Peyer's patch (tissue), 4 donors: ENCODE measurements around the gene CKAP2L. TPM values are rescaled to one million over a fixed set of nuclear protein-coding genes. Genes with fewer than 3 reads are reported as not detected.

Source experiments
- DNase-seq, 3 donors: peaks; one replicate each; pipeline ENCODE4 v3.0.0-alpha.2; 2017 to 2019
- H3K27ac ChIP-seq, 4 donors: fragments of 200-600 bp; sonication (generic); one replicate each; pipeline ENCODE4 v1.5.1; 2016 to 2019
- H3K27me3 ChIP-seq, 2 donors: fragments of 200-600 bp; sonication (generic); one replicate each; pipeline ENCODE4 v1.5.1; 2019
- H3K36me3 ChIP-seq, 3 donors: fragments of 200-600 bp; sonication (generic); one replicate each; pipeline ENCODE4 v1.5.1; 2016 to 2019
- H3K4me1 ChIP-seq, 4 donors: fragments of 200-600 bp; sonication (generic); one replicate each; pipeline ENCODE4 v1.5.1; 2016 to 2019
- H3K4me3 ChIP-seq, 4 donors: fragments of 200-600 bp; sonication (generic); 1 replicate in 3 of 4; 2 replicates in 1 of 4; pipeline ENCODE4 v1.5.1; 2016 to 2019; ENCODE audit warnings: mild to moderate bottlenecking in 1 of 4
- H3K9me3 ChIP-seq, 4 donors: fragments of 200-600 bp; sonication (generic); one replicate each; pipeline ENCODE4 v1.5.1; 2016 to 2019; ENCODE audit warnings: mild to moderate bottlenecking in 1 of 4
- POLR2A ChIP-seq, 2 donors: fragments of 450-650 bp; IDR thresholded peaks; one replicate each; pipeline ENCODE4 v1.5.1; 2017; ENCODE audit warnings: antibody characterized with exemption in 2 of 2, mild to moderate bottlenecking in 2 of 2, moderate library complexity in 2 of 2
- total RNA-seq, 4 donors: library from RNA; depleted of rRNA; stranded (reverse); fragments of >200 nt; gene quantifications; one replicate each; pipeline ENCODE4 v1.1.0, GENCODE V29; 2016
- TF ChIP-seq, protein P1 (sequence below), 6 experiments: fragments of 450-650 bp in 4 of 6; fragments of 200-600 bp in 2 of 6; sonication (generic) in 1 of 6; IDR thresholded peaks; one replicate each; pipeline ENCODE4 v1.5.1; 2017 to 2019; ENCODE audit warnings: antibody characterized with exemption in 6 of 6, mild to moderate bottlenecking in 3 of 6, moderate library complexity in 1 of 6

Gene CKAP2L
- total RNA-seq, 4 donors from 2014 or later = 0.54 to 19.0 (median 1.3) TPM

GRCh38 chr2:112733871-112734270, 30.5 kb downstream of the CKAP2L start:
- no peak for DNase-seq
- no peak overlapping the region for H3K4me3 ChIP-seq
- H3K27ac ChIP-seq = peak overlapping the region in 1 of 4 donors; percentile 30
- no peaks in the 10 kb centered on the region for H3K9me3 ChIP-seq
- H3K36me3 ChIP-seq = no peaks in the 10 kb centered on the region
- TF ChIP-seq, protein P1, sequence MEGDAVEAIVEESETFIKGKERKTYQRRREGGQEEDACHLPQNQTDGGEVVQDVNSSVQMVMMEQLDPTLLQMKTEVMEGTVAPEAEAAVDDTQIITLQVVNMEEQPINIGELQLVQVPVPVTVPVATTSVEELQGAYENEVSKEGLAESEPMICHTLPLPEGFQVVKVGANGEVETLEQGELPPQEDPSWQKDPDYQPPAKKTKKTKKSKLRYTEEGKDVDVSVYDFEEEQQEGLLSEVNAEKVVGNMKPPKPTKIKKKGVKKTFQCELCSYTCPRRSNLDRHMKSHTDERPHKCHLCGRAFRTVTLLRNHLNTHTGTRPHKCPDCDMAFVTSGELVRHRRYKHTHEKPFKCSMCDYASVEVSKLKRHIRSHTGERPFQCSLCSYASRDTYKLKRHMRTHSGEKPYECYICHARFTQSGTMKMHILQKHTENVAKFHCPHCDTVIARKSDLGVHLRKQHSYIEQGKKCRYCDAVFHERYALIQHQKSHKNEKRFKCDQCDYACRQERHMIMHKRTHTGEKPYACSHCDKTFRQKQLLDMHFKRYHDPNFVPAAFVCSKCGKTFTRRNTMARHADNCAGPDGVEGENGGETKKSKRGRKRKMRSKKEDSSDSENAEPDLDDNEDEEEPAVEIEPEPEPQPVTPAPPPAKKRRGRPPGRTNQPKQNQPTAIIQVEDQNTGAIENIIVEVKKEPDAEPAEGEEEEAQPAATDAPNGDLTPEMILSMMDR (IDR thresholded peaks at IDR 0.05) = peak in 1 of 6 experiments; percentile 11
- no peak for TF ChIP-seq POLR2A (IDR thresholded peaks at IDR 0.05)
- H3K4me1 ChIP-seq = peaks cover 0 to 10% (median 0%) of the 10 kb centered on the region in 4 donors
- H3K27me3 ChIP-seq = no peaks in the 10 kb centered on the region

DNA sequence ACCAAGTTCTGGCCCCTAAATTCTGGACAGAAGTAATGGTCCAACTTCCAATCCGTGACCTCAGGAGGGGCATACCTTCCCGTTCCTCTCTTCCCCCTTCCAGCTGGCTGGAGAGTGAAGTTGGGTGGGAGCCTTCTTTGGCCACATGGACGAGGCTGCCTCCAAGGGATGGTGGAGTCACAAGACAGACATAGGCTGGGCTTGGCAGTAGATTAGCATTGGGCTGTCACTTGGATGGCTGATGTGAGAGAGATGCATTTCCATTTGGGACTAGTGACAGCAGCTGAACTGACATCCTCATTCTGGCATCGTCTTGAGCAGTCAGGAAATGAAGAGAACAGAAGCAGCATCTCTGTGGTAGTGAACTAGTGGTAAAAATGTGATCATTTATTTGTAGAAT, 31.0 kb downstream of the CKAP2L start:
- Histone ChIP-seq H3K4me3 (no peak overlapping the region), H3K27me3 (no peaks in the 10 kb centered on the region), H3K4me1 (peaks cover 0 to 10% (median 0%) of the 10 kb centered on the region in 4 donors), H3K36me3 (no peaks in the 10 kb centered on the region), H3K27ac (peak overlapping the region in 1 of 4 donors; percentile 30), H3K9me3 (no peaks in the 10 kb centered on the region)
- DNase-seq = peak in 1 of 3 donors; percentile 43
- TF ChIP-seq, protein P1 (IDR thresholded peaks at IDR 0.05) = no peak
- no peak for TF ChIP-seq POLR2A (IDR thresholded peaks at IDR 0.05)

- no peak for DNase-seq
- H3K4me1 ChIP-seq = peaks cover 0 to 12% (median 2%) of the 10 kb centered on the region in 4 donors
- H3K36me3 ChIP-seq = no peaks in the 10 kb centered on the region
- H3K4me3 ChIP-seq = no peak overlapping the region
- H3K27me3 ChIP-seq = no peaks in the 10 kb centered on the region
- no peaks in the 10 kb centered on the region for H3K9me3 ChIP-seq
- H3K27ac ChIP-seq = no peak overlapping the region
- TF ChIP-seq, protein P1 (IDR thresholded peaks at IDR 0.05) = no peak
Measured at GRCh38 chr2:112731479-112731878, 32.9 kb downstream of the CKAP2L start.

- Histone ChIP-seq H3K27me3 (no peaks in the 10 kb centered on the region), H3K4me1 (peaks cover 0 to 14% (median 3%) of the 10 kb centered on the region in 4 donors), H3K36me3 (no peaks in the 10 kb centered on the region), H3K9me3 (no peaks in the 10 kb centered on the region), H3K27ac (no peak overlapping the region), H3K4me3 (no peak overlapping the region)
- no peak for DNase-seq
- no peak for TF ChIP-seq POLR2A (IDR thresholded peaks at IDR 0.05)
- TF ChIP-seq, protein P1 (IDR thresholded peaks at IDR 0.05) = no peak
Measured at GRCh38 chr2:112730791-112731190, 33.6 kb downstream of the CKAP2L start.

DNA sequence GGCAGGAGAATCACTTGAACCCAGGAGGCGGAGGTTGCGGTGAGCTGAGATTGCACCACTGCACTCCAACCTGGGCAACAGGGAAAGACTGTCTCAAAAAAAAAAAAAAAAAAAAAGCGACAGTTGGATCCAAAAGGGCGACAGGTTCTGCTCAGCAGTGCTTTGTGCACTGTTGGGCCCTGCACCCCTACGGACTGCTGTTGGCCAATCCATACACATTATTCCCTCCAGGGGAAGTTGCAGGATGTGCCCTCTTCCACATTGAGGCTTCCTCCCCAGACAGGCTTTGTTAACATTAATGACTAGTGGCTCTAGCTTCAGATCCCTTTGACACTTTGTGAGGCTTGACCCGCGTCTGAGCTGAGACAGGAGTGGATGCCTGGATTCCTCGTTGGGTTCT, 34.2 kb downstream of the CKAP2L start:
- H3K27me3 ChIP-seq = no peaks in the 10 kb centered on the region
- H3K4me3 ChIP-seq = no peak overlapping the region
- no peaks in the 10 kb centered on the region for H3K36me3 ChIP-seq
- no peak overlapping the region for H3K27ac ChIP-seq
- no peak for TF ChIP-seq POLR2A (IDR thresholded peaks at IDR 0.05)
- TF ChIP-seq, protein P1 (IDR thresholded peaks at IDR 0.05) = no peak
- H3K4me1 ChIP-seq = peaks cover 0 to 14% (median 3%) of the 10 kb centered on the region in 4 donors
- H3K9me3 ChIP-seq = no peaks in the 10 kb centered on the region
- DNase-seq = no peak
